Gastroesophageal sphincter (tissue), 4 donors: ENCODE data around the gene RABGAP1. TPM values are rescaled to one million over a fixed set of nuclear protein-coding genes. Genes with fewer than 3 reads are reported as not detected.

ENCODE experiments used
- ATAC-seq: fragments of 150-250 bp; one replicate; pipeline ENCODE4 v1.9.1; 2016; ENCODE audit warnings: mild to moderate bottlenecking, moderate library complexity
- H3K27ac ChIP-seq, 4 donors: fragments of 200-600 bp; sonication (generic) in 3 of 4; 1 replicate in 3 of 4; 2 replicates in 1 of 4; pipeline ENCODE4 v1.5.1; 2016 to 2019
- H3K27me3 ChIP-seq: fragments of 200-600 bp; sonication (generic); one replicate; pipeline ENCODE4 v1.5.1; 2019
- H3K36me3 ChIP-seq, 2 donors: fragments of 200-600 bp; sonication (generic); one replicate each; pipeline ENCODE4 v1.5.1; 2019; ENCODE audit warnings: control low read depth in 1 of 2
- H3K4me1 ChIP-seq, 3 donors: fragments of 200-600 bp; sonication (generic); 1 replicate in 2 of 3; 2 replicates in 1 of 3; pipeline ENCODE4 v1.5.1; 2016 to 2019; ENCODE audit warnings: control low read depth in 2 of 3
- H3K4me3 ChIP-seq, 2 donors: fragments of 200-600 bp; sonication (generic); one replicate each; pipeline ENCODE4 v1.5.1; 2019; ENCODE audit warnings: mild to moderate bottlenecking in 1 of 2, moderate library complexity in 1 of 2
- H3K9me3 ChIP-seq, 3 donors: fragments of 200-600 bp; sonication (generic); one replicate each; pipeline ENCODE4 v1.5.1; 2017 to 2019; ENCODE audit warnings: control low read depth in 2 of 3
- EP300 ChIP-seq: sonication (generic); formaldehyde crosslinking; IDR thresholded peaks from one replicate; pipeline ENCODE4 v1.6.1; 2017; ENCODE audit warnings: antibody characterized with exemption, mild to moderate bottlenecking
- POLR2A ChIP-seq, 2 donors: fragments of 450-650 bp; IDR thresholded peaks; one replicate each; pipeline ENCODE4 v1.6.1; 2017; ENCODE audit warnings: antibody characterized with exemption in 2 of 2, mild to moderate bottlenecking in 2 of 2, moderate library complexity in 1 of 2
- POLR2AphosphoS5 ChIP-seq: sonication (generic); formaldehyde crosslinking; IDR thresholded peaks from one replicate; pipeline ENCODE4 v1.6.1; 2017; ENCODE audit warnings: antibody characterized with exemption
- WGBS, 2 donors: methylation state at CpG; one replicate each; pipeline ENCODE4 v1.1.5; 2018; ENCODE audit warnings: low coverage in 1 of 2; 5-methylcytosine and 5-hydroxymethylcytosine counted together
- total RNA-seq, 4 donors: library from RNA; depleted of rRNA; stranded (reverse); fragments of >200 nt; gene quantifications; one replicate each; pipeline ENCODE4 v1.1.0, GENCODE V29; 2016
- TF ChIP-seq, protein P1 (sequence below), 4 experiments: fragments of 200-600 bp in 2 of 4; fragments of 450-650 bp in 2 of 4; sonication (generic) in 1 of 4; IDR thresholded peaks; one replicate each; pipeline ENCODE4 v1.5.1; 2017 to 2019; ENCODE audit warnings: antibody characterized with exemption in 4 of 4, mild to moderate bottlenecking in 2 of 4, moderate library complexity in 2 of 4

The RABGAP1 gene
- total RNA-seq, 4 donors from 2014 or later: 61.2 to 139 (median 82.9) TPM

GRCh38 chr9:123046406-123047195, 105.8 kb downstream of the RABGAP1 start:
- H3K4me3 ChIP-seq: no peak overlapping the region
- WGBS, 2 donors: 55 to 71% methylated on average over 2 to 3 of the region's 3 CpGs
- no peak for TF ChIP-seq POLR2A (IDR thresholded peaks at IDR 0.05)
- TF ChIP-seq, protein P1, sequence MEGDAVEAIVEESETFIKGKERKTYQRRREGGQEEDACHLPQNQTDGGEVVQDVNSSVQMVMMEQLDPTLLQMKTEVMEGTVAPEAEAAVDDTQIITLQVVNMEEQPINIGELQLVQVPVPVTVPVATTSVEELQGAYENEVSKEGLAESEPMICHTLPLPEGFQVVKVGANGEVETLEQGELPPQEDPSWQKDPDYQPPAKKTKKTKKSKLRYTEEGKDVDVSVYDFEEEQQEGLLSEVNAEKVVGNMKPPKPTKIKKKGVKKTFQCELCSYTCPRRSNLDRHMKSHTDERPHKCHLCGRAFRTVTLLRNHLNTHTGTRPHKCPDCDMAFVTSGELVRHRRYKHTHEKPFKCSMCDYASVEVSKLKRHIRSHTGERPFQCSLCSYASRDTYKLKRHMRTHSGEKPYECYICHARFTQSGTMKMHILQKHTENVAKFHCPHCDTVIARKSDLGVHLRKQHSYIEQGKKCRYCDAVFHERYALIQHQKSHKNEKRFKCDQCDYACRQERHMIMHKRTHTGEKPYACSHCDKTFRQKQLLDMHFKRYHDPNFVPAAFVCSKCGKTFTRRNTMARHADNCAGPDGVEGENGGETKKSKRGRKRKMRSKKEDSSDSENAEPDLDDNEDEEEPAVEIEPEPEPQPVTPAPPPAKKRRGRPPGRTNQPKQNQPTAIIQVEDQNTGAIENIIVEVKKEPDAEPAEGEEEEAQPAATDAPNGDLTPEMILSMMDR (IDR thresholded peaks at IDR 0.05): no peak
- no peak for TF ChIP-seq EP300
- no peak for TF ChIP-seq POLR2AphosphoS5
- peaks cover 3 to 82% (median 37%) of the 10 kb centered on the region in 3 donors for H3K4me1 ChIP-seq
- no peaks in the 10 kb centered on the region for H3K27me3 ChIP-seq
- ATAC-seq: no peak
- H3K9me3 ChIP-seq: no peaks in the 10 kb centered on the region
- H3K27ac ChIP-seq: peak overlapping the region; percentile 53 to 73 (median 64)
- peaks cover 3 to 11% of the 10 kb centered on the region in 2 donors for H3K36me3 ChIP-seq

GRCh38 chr9:123048748-123049147, 107.9 kb downstream of the RABGAP1 start:
- TF ChIP-seq POLR2AphosphoS5 (no peak), POLR2A (IDR thresholded peaks at IDR 0.05) (no peak), EP300 (no peak)
- TF ChIP-seq, protein P1 (IDR thresholded peaks at IDR 0.05): no peak
- Histone ChIP-seq H3K9me3 (no peaks in the 10 kb centered on the region), H3K36me3 (peaks cover 3 to 7% of the 10 kb centered on the region in 2 donors), H3K27ac (peak overlapping the region; percentile 72 to 81 (median 74)), H3K4me3 (no peak overlapping the region), H3K27me3 (no peaks in the 10 kb centered on the region), H3K4me1 (peaks cover 3 to 86% (median 33%) of the 10 kb centered on the region in 3 donors)
- WGBS, 2 donors: 11 to 12% methylated on average over 2 of the region's 2 CpGs
- no peak for ATAC-seq

GRCh38 chr9:123049589-123050222, 108.9 kb downstream of the RABGAP1 start:
- no peak overlapping the region for H3K4me3 ChIP-seq
- ATAC-seq: peak; percentile 60
- H3K27me3 ChIP-seq: no peaks in the 10 kb centered on the region
- TF ChIP-seq, protein P1 (IDR thresholded peaks at IDR 0.05): no peak
- peak; percentile 72 for TF ChIP-seq POLR2AphosphoS5
- no peaks in the 10 kb centered on the region for H3K9me3 ChIP-seq
- H3K36me3 ChIP-seq: peaks cover 1 to 3% of the 10 kb centered on the region in 2 donors
- peaks cover 3 to 87% (median 33%) of the 10 kb centered on the region in 3 donors for H3K4me1 ChIP-seq
- 17 to 18% methylated on average over 3 of the region's 3 CpGs for WGBS, 2 donors
- H3K27ac ChIP-seq: peak overlapping the region; percentile 72 to 81 (median 74)

DNA sequence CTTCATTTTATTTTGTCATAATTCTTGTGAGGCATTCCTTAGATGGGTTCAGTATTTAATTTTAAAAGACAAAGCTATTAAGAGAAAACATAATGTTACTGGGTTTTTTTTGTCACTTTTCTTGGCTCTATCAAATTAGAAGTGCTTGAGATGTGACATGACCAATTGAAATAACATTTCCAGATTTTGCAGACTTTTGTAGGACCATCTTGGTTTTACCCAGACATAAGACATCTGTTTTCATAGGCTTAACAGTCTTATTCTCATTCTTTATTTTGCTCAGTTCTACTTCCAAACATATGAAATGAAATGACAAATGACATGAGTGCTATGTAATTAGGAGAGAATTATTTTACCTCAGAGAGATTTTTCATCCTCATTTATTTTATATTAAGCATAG, 112.2 kb downstream of the RABGAP1 start:
- Histone ChIP-seq H3K27ac (peak overlapping the region; percentile 21 to 65 (median 59)), H3K27me3 (no peaks in the 10 kb centered on the region), H3K36me3 (peaks cover 3 to 15% of the 10 kb centered on the region in 2 donors), H3K4me3 (no peak overlapping the region), H3K9me3 (no peaks in the 10 kb centered on the region), H3K4me1 (peaks cover 3 to 73% (median 28%) of the 10 kb centered on the region in 3 donors)
- no peak for TF ChIP-seq POLR2A (IDR thresholded peaks at IDR 0.05)
- TF ChIP-seq POLR2AphosphoS5: no peak
- TF ChIP-seq, protein P1 (IDR thresholded peaks at IDR 0.05): no peak
- TF ChIP-seq EP300: no peak
- ATAC-seq: no peak
